ENCODE results near the gene OLAH. TPM values are rescaled to one million over a fixed set of nuclear protein-coding genes. Genes with fewer than 3 reads are reported as not detected.
A peak's percentile ranks its signal among the peaks of the same experiment; 100 is the strongest.

Gene OLAH
- total RNA-seq, 1 experiment from 2014 or later = not detected

DNA sequence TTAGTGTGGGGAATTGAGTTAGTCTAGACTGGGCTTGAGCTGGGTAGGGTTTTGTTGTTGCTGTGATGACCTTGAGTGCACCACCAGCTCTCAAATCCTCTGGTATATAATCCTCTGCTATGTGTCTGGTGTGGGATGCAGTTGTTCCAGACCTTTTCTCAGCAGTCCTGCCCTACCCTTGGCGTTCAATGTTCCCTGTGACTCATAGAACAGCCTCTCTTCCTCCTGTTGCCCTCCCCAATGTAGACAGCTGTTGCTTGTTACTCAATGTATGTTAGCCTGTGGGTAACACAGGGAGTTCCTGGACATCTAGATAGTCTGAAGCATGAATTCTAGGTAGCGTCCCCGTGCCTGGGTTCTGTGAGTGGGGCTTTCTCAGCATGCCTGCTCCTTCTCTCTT, 25.1 kb downstream of the OLAH start:
- DNase-seq (ENCODE audit: low read depth) = peak; percentile 39

DNA sequence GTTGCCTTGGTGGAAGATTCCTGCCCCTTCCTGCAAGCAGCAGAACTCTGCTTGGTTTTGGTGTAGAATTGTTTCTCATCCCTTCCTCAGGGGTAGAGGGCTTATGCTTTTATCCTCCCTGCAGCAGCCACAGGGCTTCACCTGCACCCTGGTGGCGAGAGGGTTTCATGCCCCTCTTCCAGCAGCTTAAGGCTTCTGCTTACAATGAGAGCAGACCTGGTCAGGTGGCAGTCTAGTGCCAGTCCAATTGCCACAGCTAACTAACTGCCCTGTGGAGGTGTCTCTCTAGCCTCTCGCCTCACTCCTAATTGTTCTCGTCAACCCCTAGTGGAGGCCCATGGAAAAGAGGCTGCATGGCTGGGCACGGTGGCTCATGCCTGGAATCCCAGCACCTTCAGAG, 25.5 kb downstream of the OLAH start:
- peak; percentile 5 for DNase-seq (ENCODE audit: low read depth)

GRCh38 chr10:15072358-15072757, 28.6 kb downstream of the OLAH start:
- no peak for DNase-seq (ENCODE audit: low read depth)

- no peak for DNase-seq (ENCODE audit: low read depth)
Observed at GRCh38 chr10:15075421-15075820, 31.7 kb downstream of the OLAH start.

- no peak for DNase-seq (ENCODE audit: low read depth)
Observed at GRCh38 chr10:15083674-15084501, 40.1 kb downstream of the OLAH start.

DNA sequence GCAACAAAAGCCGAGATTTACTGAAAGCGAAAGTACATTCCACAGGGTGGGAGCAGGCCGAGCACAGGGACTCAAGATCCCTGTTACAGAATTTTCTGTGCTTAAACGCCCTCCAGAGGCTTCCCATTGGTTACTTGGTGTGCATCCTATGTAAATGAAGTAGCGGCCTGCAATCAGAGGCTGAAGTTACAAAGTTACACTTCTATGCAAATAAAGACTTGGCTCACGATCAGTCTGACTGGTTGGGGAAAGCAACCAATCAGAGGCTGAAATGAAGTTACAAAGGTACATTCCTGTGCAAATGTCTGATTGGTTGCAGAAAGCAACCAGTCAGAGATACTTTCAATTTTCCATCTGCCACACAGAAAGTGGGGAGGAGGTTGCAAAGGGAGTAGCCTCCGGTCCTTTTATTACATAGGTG, 40.8 kb downstream of the OLAH start:
- DNase-seq (ENCODE audit: low read depth) = peak; percentile 91

DNA sequence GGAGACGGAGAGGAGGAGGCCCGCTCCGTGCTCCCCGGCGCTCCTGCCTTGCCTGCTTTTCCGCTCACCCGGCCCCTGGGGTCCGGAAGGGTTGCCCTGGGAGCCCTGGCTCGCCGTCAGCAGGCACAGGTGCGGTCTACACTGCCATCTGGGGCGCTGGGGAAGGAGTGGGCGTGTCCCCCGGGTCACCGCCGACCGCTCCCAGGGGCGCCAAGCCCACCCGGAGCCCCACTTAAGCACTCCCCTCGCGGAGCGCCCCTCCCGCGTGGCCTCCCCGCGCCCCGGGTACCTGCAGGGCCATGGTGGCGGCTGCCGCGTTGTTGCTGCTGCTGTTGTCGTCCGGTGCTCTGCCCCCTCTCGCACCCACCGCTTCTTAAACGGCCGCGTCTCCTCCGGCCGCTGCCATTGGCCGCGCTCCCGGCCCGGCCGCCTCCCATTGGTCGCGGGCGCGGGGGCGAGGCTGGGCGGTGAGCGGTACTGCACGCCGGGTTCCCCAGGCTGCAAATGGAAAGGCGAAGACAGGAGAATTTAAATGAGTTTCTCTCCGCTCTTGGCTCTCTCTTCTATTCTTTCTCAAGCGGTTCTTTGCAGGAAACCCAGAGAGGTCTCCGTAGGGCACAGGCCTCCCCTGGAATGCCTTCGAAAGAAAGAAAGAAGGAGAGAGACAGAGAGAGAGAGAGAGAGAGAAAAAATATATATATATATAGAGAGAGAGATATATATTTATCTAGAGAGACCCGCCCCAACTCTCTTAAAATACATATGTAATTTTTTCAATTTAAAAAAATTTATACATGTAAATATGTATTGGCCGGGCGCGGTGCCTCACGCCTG, 44.9 kb downstream of the OLAH start, which contains the start of gene ACBD7:
TSS of gene ACBD7 (minus strand) at position 349 of the 834 bp plus-strand sequence. CDS start at position 301, 48 bp downstream.
- peak; percentile 77 for DNase-seq (ENCODE audit: low read depth)

- DNase-seq (ENCODE audit: low read depth) = no peak
Observed at GRCh38 chr10:15091418-15091817, 47.7 kb downstream of the OLAH start.

GRCh38 chr10:15092855-15093408, 49.2 kb downstream of the OLAH start:
- no peak for DNase-seq (ENCODE audit: low read depth)

DNA sequence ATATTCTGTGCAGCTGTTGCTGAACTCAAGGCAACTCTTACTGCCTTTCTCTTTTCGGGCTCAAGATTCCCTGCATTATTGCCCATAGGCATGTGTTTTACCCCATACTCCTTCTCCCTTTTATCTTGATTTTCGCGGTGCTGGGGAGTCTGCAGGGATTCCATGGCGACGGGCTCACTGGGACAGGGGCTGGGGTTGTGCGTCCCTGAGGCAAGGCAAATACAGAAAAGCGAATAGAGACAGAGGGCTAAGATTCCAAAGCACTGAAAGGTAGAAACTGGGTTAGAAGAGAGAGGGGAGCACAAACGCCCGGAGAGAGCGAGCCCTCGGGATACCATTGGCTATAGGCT, 52.9 kb downstream of the OLAH start:
- no peak for DNase-seq (ENCODE audit: low read depth)

DNA sequence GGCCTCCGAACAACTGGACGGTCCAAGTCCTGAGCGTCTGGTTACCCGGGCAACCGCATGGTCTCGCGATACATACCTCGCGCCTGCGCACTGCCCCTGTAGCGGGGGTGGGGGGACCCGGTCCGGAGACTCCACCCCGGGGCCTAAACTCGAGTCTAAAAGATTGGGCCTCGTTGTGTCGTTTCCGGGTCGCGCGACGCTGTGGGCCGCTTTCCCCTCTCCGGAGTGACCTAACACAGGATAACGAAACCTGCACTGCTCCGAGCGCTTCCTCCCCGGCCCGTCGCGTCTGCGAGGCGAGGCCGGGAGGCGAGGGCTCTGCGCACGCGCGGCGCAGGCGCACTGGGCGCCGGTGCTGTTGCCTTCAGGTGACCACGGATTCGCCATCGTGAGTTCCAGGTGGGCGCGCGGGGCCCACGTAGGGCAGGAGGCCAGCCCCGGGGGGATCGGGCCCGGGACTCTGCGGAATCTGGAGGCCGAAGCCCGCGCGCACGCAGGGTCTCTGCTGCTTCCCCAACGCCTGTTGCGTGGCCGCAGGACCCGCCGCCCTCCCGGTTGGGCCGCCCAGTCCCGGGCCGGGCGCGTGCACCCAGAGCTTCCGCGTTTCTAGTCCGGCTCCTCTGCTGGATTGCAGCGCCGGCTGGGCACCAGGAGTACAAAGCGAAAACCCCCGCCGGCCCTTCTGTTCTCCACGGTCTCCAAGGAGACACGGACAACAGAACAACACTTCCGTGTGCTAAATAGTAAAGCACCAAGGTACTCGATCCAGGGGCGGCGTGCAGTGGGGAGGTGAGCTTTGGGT, 53.5 kb downstream of the OLAH start, which contains the start of gene RPP38:
TSS of gene RPP38 (plus strand) at position 345 of the 802 bp plus-strand sequence. CDS start 5,960 bp downstream, outside the sequence.
- DNase-seq (ENCODE audit: low read depth) = peak; percentile 94

- DNase-seq (ENCODE audit: low read depth) = no peak
Observed at GRCh38 chr10:15099886-15100285, 56.1 kb downstream of the OLAH start.

DNA sequence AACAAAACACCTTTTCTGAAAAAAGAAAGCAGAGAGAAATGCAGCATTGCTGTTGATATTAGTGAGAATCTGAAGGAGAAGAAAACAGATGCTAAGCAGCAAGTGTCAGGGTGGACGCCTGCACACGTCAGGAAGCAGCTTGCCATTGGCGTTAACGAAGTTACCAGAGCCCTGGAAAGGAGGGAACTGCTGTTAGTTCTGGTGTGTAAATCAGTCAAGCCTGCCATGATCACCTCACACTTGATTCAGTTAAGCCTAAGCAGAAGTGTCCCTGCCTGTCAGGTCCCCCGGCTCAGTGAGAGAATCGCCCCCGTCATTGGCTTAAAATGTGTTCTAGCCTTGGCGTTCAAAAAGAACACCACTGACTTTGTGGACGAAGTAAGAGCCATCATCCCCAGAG, 59.8 kb downstream of the OLAH start:
- no peak for DNase-seq (ENCODE audit: low read depth)

DNA sequence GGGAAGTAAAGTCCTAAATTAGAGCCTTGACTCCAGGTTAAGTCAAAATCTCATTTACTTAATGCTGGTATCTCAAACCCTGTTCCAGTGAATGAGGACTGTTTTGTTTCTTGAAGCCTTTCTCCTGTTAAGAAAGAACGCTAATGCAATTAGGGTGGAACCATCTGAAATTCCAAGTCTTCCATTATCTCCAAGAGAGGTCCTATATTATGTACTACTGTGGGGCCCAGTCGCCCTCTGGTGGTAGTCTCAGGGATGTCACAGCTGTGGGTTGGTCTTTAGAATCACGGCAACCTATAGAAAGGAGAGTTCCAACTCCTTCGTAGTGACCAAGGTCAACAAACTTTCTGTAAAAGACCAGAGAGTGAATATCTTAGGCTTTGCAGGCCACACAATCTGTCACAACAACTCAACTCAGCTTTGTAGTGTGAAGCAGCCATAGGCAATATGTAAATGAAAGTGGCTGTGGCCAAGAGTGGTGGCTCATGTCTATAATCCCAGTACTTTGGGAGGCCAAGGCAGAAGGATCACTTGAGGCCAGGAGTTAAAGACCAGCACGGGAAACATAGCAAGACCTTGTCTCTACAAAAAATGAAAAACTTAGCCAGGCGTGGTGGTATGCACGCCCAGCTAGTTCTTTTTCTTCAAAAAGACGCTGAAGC, 62.7 kb downstream of the OLAH start:
- DNase-seq (ENCODE audit: low read depth) = peak; percentile 62

- no peak for DNase-seq (ENCODE audit: low read depth)
Observed at GRCh38 chr10:15112657-15113056, 68.9 kb downstream of the OLAH start.

DNA sequence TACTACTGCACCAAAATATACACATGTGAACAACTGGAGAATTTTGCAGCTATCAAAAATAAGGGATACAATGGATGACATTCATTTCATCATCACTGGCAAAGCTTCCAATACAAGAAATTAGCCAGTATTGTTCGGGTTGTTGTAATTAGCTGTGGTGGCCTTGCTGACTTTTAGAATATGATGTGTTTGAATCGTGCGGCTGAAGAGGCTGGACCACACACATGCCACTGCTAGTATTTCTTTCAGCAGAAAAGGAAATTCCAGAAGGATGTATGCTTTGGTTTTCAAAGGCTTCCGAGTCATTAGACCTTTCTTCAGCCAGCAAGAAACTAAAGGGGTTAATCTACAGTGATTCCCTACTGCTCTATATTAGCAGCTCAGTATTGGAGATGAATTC, 70.0 kb downstream of the OLAH start:
- no peak for DNase-seq (ENCODE audit: low read depth)

DNA sequence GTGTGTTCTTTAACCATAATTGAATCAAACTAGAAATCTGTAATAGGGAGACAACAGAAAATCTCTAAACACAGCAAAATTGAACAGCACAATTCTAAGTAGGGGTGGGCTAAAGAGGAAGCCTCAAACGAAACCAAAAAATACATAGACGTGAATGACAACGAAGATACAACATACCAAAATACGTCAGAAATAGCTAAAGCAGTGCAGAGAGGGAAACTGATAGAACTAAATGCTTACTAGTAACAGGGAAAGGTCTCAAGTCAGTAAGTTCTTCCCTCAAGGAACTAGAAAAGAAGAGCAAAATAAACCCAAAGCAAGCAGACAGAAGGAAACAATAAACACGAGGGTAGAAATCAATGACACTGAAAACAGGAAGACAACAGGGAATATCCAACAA, 72.5 kb downstream of the OLAH start:
- no peak for DNase-seq (ENCODE audit: low read depth)

GRCh38 chr10:15118615-15119014, 74.9 kb downstream of the OLAH start:
- DNase-seq (ENCODE audit: low read depth) = no peak

GRCh38 chr10:15120523-15120922, 76.8 kb downstream of the OLAH start:
- no peak for DNase-seq (ENCODE audit: low read depth)

DNA sequence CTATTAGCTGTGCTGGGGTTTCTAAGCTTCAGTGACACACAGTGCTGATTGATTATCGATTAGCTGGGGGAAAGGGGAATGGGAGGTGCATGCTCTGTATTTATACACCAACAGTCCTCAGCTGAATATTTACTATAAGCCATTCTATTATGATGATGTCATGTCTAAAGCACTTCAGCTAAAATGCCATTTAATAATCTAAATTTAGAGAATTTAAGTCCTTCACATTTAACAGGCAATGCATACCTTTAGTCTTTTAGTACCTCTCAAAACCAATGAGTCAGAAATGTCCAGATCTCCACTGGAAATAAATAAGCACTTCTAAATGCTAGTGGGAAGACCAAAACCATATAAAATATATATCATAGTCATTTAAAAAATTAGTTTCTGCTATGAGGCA, 78.0 kb downstream of the OLAH start:
- DNase-seq (ENCODE audit: low read depth) = no peak
